GM12878 (cell line): ENCODE data around the gene SLC35F2. TPM values are rescaled to one million over a fixed set of nuclear protein-coding genes. Genes with fewer than 3 reads are reported as not detected.
A peak's percentile ranks its signal among the peaks of the same experiment; 100 is the strongest.

Source experiments
- ATAC-seq: fragments of 200-7000 bp; cut with Tn5 transposase; 3 replicates; pipeline ENCODE4 v1.9.1; 2020; ENCODE audit warnings: mild to moderate bottlenecking, moderate library complexity
- BruUV-seq: library from RNA; stranded (reverse); fragments of 400-500 nt; replicated peaks from 2 replicates; lab custom pipeline; 2021; lab: Mats Ljungman, UMichigan
- CTCF ChIA-PET: fragments of 300-600 bp; sonication (Branson Sonifier 250); formaldehyde crosslinking; extraction: SDS; loops from one replicate; lab custom pipeline; 2021; ENCODE audit warnings: inconsistent platforms; lab: Yijun Ruan, JAX
- POLR2A ChIA-PET: fragments of 350-600 bp; formaldehyde crosslinking; extraction: SDS; loops from one replicate; lab custom pipeline; 2021; ENCODE audit warnings: inconsistent platforms; lab: Charles Lee
- RAD21 ChIA-PET: fragments of 300-600 bp; sonication (Branson Sonifier 250); formaldehyde crosslinking; loops from one replicate; lab custom pipeline; 2023; ENCODE audit warnings: antibody characterized with exemption; ENCODE audit not compliant: unreplicated experiment; lab: Charles Lee
- SMC1A ChIA-PET: fragments of 300-600 bp; sonication (Branson Sonifier 250); formaldehyde crosslinking; loops from one replicate; lab custom pipeline; 2023; ENCODE audit not compliant: unreplicated experiment, uncharacterized antibody; lab: Charles Lee
- DNase-seq: peaks from one replicate; pipeline ENCODE4 v3.0.0-alpha.2; 2011; ENCODE audit warnings: low read depth, low spot score
- FAIRE-seq: peaks from 3 replicates; lab custom pipeline; 2011; peaks lifted over from hg19 to GRCh38; lab: Jason Lieb, UNC
- H2AFZ ChIP-seq: 2 replicates; pipeline ENCODE4 v1.6.0; 2011; ENCODE audit warnings: low read depth, low read length, control low read depth; ENCODE audit not compliant: control insufficient read depth
- H3K27ac ChIP-seq: 2 replicates; pipeline ENCODE4 v1.5.1; 2011; ENCODE audit warnings: control low read depth; ENCODE audit not compliant: control insufficient read depth, insufficient read depth
- H3K27me3 ChIP-seq, 2 experiments: replicated peaks in 1 of 2; 2 replicates each; pipeline versions ENCODE4 v1.6.0 to v1.6.1; 2011; ENCODE audit warnings: low read length in 1 of 2; ENCODE audit not compliant: control insufficient read depth in 2 of 2, insufficient read depth in 2 of 2
- H3K36me3 ChIP-seq, 2 experiments: 2 replicates each; pipeline ENCODE4 v1.5.1; 2011; ENCODE audit warnings: low read length in 1 of 2; ENCODE audit not compliant: control insufficient read depth in 2 of 2, insufficient read depth in 2 of 2
- H3K4me1 ChIP-seq: 2 replicates; pipeline ENCODE4 v1.6.1; 2011; ENCODE audit warnings: mild to moderate bottlenecking, low read length, moderate library complexity, mixed read lengths; ENCODE audit not compliant: control insufficient read depth, insufficient read depth
- H3K4me2 ChIP-seq: 2 replicates; pipeline ENCODE4 v1.6.0; 2011; ENCODE audit warnings: control low read depth; ENCODE audit not compliant: control insufficient read depth, insufficient read depth
- H3K4me3 ChIP-seq: fragments of 200-600 bp; sonication (generic); 2 replicates; pipeline ENCODE4 v1.5.1; 2016
- H3K79me2 ChIP-seq: 2 replicates; pipeline ENCODE4 v1.6.0; 2011; ENCODE audit warnings: low read length; ENCODE audit not compliant: control insufficient read depth, insufficient read depth
- H3K9ac ChIP-seq: 2 replicates; pipeline ENCODE4 v1.8.0; 2011; ENCODE audit warnings: low read length, control low read depth, mixed read lengths; ENCODE audit not compliant: control insufficient read depth, insufficient read depth
- H3K9me3 ChIP-seq: replicated peaks from 3 replicates; pipeline ENCODE4 v1.5.1; 2011; ENCODE audit warnings: mild to moderate bottlenecking, low read length; ENCODE audit not compliant: control insufficient read depth, insufficient read depth
- H4K20me1 ChIP-seq: 2 replicates; pipeline ENCODE4 v1.6.0; 2011; ENCODE audit not compliant: control insufficient read depth, insufficient read depth
- CBX5 ChIP-seq: sonication (generic); IDR thresholded peaks from 2 replicates; pipeline ENCODE4 v1.6.1; 2016; ENCODE audit warnings: low read depth, moderate library complexity, mild to moderate bottlenecking, inconsistent platforms
- CHD1 ChIP-seq: IDR thresholded peaks from 2 replicates; pipeline ENCODE4 v1.6.1; 2012; ENCODE audit warnings: low read depth, low read length, improper control_type of control experiment
- CTCF ChIP-seq, 3 experiments: IDR thresholded peaks in 2 of 3; conservative IDR thresholded peaks in 1 of 3; 2 replicates each; pipeline ENCODE4 v1.5.1; 2011; ENCODE audit warnings: low read depth in 3 of 3, low read length in 3 of 3, mild to moderate bottlenecking in 3 of 3, control low read depth in 2 of 3, moderate library complexity in 2 of 3, inconsistent platforms in 1 of 3, mixed read lengths in 1 of 3; ENCODE audit not compliant: control insufficient read depth in 2 of 3, insufficient read depth in 1 of 3; ENCODE audit errors: extremely low read depth in 1 of 3
- CUX1 ChIP-seq: IDR thresholded peaks from 2 replicates; pipeline ENCODE4 v1.6.1; 2012; ENCODE audit warnings: improper control_type of control experiment, low read depth, low read length; ENCODE audit not compliant: insufficient replicate concordance
- POLR2A ChIP-seq: IDR thresholded peaks from 2 replicates; pipeline ENCODE4 v1.6.1; 2011; ENCODE audit warnings: low read depth, mild to moderate bottlenecking, low read length
- POU2F2 ChIP-seq: IDR thresholded peaks from 3 replicates; pipeline ENCODE4 v1.6.1; 2011; ENCODE audit warnings: low read depth, mild to moderate bottlenecking, low read length, borderline replicate concordance
- RAD21 ChIP-seq: IDR thresholded peaks from 2 replicates; pipeline ENCODE4 v1.6.1; 2011; ENCODE audit warnings: mild to moderate bottlenecking, low read depth, low read length, moderate library complexity; ENCODE audit not compliant: insufficient read depth
- SIX5 ChIP-seq: IDR thresholded peaks from 2 replicates; pipeline ENCODE4 v1.6.1; 2011; ENCODE audit warnings: mild to moderate bottlenecking, low read depth, low read length, moderate library complexity; ENCODE audit not compliant: severe bottlenecking
- ZBED1 ChIP-seq: IDR thresholded peaks from 2 replicates; pipeline ENCODE4 v1.6.1; 2016; ENCODE audit warnings: borderline replicate concordance
- ZNF24 ChIP-seq: fragments of 450-650 bp; IDR thresholded peaks from 2 replicates; pipeline ENCODE4 v1.6.1; 2017; ENCODE audit warnings: antibody characterized with exemption, mild to moderate bottlenecking
- WGBS: methylation state at CpG from one replicate; pipeline ENCODE4 v1.1.6; 2016; ENCODE audit warnings: low lambda C conversion rate; ENCODE audit not compliant: insufficient replicate concordance, insufficient coverage; ENCODE audit errors: missing lambda C conversion rate; 5-methylcytosine and 5-hydroxymethylcytosine counted together
- in situ Hi-C: fragments of 300-500 bp; cut with MboI; formaldehyde crosslinking; loops from 9 replicates; pipeline ENCODE4 v1.14.3; 2018; ENCODE audit warnings: mixed read lengths
- intact Hi-C: fragments of 100-400 bp; cut with micrococcal nuclease; formaldehyde crosslinking; loops from one replicate; pipeline ENCODE4 v1.14.2; 2022; ENCODE audit not compliant: unreplicated experiment
- polyA plus RNA-seq, 11 experiments: library from polyadenylated mRNA; depleted of rRNA in 4 of 11; unstranded in 6 of 11; stranded (reverse) in 5 of 11; fragments of >200 nt; fragmentation: Nextera tagmentation in 4 of 11; fragmentation: Illumina TruSeq in 1 of 11; extraction: Ambion mirVana in 4 of 11; extraction: Trizol in 1 of 11; gene quantifications; 1 replicate in 1 of 11; 2 replicates in 10 of 11; pipeline versions ENCODE4 v1.2.1 to v1.2.3, GENCODE V29; 2011 to 2016; ENCODE audit warnings: inconsistent platforms in 2 of 11, missing spikeins in 2 of 11, low read depth in 1 of 11
- total RNA-seq, 4 experiments: library from RNA; depleted of rRNA in 3 of 4; stranded (reverse); fragments of >200 nt in 3 of 4; fragmentation: Illumina TruSeq in 1 of 4; extraction: Trizol in 1 of 4; gene quantifications; 2 replicates each; pipeline versions ENCODE4 v1.2.1 to v1.2.3, GENCODE V29; 2013 to 2021

SLC35F2 gene
- total and polyA plus RNA-seq, 10 of the 15 experiments (the other 5 are each of a cell fraction or from before 2014, with no cell fraction given): 15.2 to 48.8 (median 40.1) TPM

- ChIA-PET POLR2A (no interaction called here), SMC1A (interaction anchor here (0.9 to 2.4 kb wide), 4 partner anchors 13 to 33 kb away, joined by 3 to 7 read pairs (median 6); no protein-coding TSS in a partner anchor), CTCF (interaction anchor here (0.9 to 8.2 kb wide), 11 partner anchors 10 to 215 kb away, joined by 3 to 43 read pairs (median 4); no protein-coding TSS in a partner anchor), RAD21 (interaction anchor here (0.8 kb wide), 1 partner anchor 209 kb away, joined by 3 read pairs; no protein-coding TSS in a partner anchor)
- TF ChIP-seq CTCF (IDR thresholded peaks at IDR 0.05 in 2 of 3, conservative IDR thresholded peaks at IDR 0.05 in 1 of 3; ENCODE audit: control insufficient read depth in 2 of 3, extremely low read depth in 1 of 3, insufficient read depth in 1 of 3, low read depth in 3 of 3, low read length in 3 of 3) (peak; percentile 20 to 22 (median 21); a peak in 4 of 6 replicates), RAD21 (no peak), CHD1 (no peak)
- no peaks in the 10 kb centered on the region for H3K36me3 ChIP-seq
- in situ Hi-C loops (no loop called here), intact Hi-C loops (no loop called here)
- FAIRE-seq: no peak
- H4K20me1 ChIP-seq: no peaks in the 10 kb centered on the region
- ATAC-seq: peak; percentile 60; the same call in 2 of the 3 replicates
- 44% methylated on average over 1 of the region's 1 CpG for WGBS
- no peaks in the 10 kb centered on the region for H3K9me3 ChIP-seq
- no peaks in the 10 kb centered on the region for H3K27me3 ChIP-seq
- no peak overlapping the region for H2AFZ ChIP-seq
- no peak for DNase-seq
- no TSS peak for BruUV-seq
- H3K4me3 ChIP-seq: no peak overlapping the region
- H3K9ac ChIP-seq: no peak overlapping the region
- no peak overlapping the region for H3K4me2 ChIP-seq
- no peaks in the 10 kb centered on the region for H3K4me1 ChIP-seq
- H3K79me2 ChIP-seq: no peaks in the 10 kb centered on the region
- H3K27ac ChIP-seq: no peak overlapping the region
Measured at GRCh38 chr11:107757661-107758060, 100.9 kb downstream of the SLC35F2 start.

GRCh38 chr11:107756553-107756952, 102.0 kb downstream of the SLC35F2 start:
- Histone ChIP-seq H3K79me2 (no peaks in the 10 kb centered on the region), H3K4me1 (no peaks in the 10 kb centered on the region), H3K4me3 (no peak overlapping the region), H3K27ac (no peak overlapping the region), H4K20me1 (no peaks in the 10 kb centered on the region), H3K9me3 (no peaks in the 10 kb centered on the region), H3K4me2 (no peak overlapping the region), H3K9ac (no peak overlapping the region), H3K27me3 (no peaks in the 10 kb centered on the region), H2AFZ (no peak overlapping the region), H3K36me3 (no peaks in the 10 kb centered on the region)
- CTCF ChIA-PET: interaction anchor here (0.7 to 8.2 kb wide), 9 partner anchors 11 to 284 kb away, joined by 3 to 43 read pairs (median 3); no protein-coding TSS in a partner anchor
- RAD21 ChIA-PET: no interaction called here
- POLR2A ChIA-PET: no interaction called here
- in situ Hi-C loops: no loop called here
- SMC1A ChIA-PET: interaction anchor here (0.6 to 2.4 kb wide), 5 partner anchors 10 to 1350 kb away, joined by 3 to 7 read pairs (median 4); no protein-coding TSS in a partner anchor
- ATAC-seq (no peak), DNase-seq (no peak), FAIRE-seq (no peak)
- BruUV-seq: no TSS peak
- WGBS: 10% methylated on average over 1 of the region's 1 CpG
- intact Hi-C loops: no loop called here
- TF ChIP-seq ZBED1 (no peak), CUX1 (no peak), CBX5 (no peak), ZNF24 (no peak), POLR2A (no peak), SIX5 (no peak), POU2F2 (no peak)
